PC-9 (cell line): ENCODE results near the gene DLL4. TPM values are rescaled to one million over a fixed set of nuclear protein-coding genes. Genes with fewer than 3 reads are reported as not detected.

Source experiments
- BruUV-seq: library from RNA; stranded (reverse); fragments of 400-500 nt; replicated peaks from 2 replicates; lab custom pipeline; 2021; lab: Mats Ljungman, UMichigan
- CTCF ChIA-PET: fragments of 300-600 bp; sonication (Branson Sonifier 250); formaldehyde crosslinking; loops from one replicate; lab custom pipeline; 2022; ENCODE audit warnings: antibody characterized with exemption; lab: Charles Lee
- POLR2A ChIA-PET: fragments of 300-600 bp; sonication (Branson Sonifier 250); formaldehyde crosslinking; loops from one replicate; lab custom pipeline; 2022; ENCODE audit warnings: antibody characterized with exemption; ENCODE audit not compliant: unreplicated experiment; lab: Charles Lee
- DNase-seq, 2 experiments: peaks; one replicate each; pipeline versions ENCODE4 v3.0.0 to v3.0.0-alpha.2; 2015 to 2022; ENCODE audit warnings: mixed read lengths in 1 of 2
- H2AFZ ChIP-seq: fragments of 200-600 bp; sonication (generic); 2 replicates; pipeline ENCODE4 v1.8.1; 2017; ENCODE audit warnings: antibody characterized with exemption
- H3F3A ChIP-seq: fragments of 200-600 bp; sonication (generic); 2 replicates; pipeline ENCODE4 v1.8.1; 2017; ENCODE audit warnings: antibody characterized with exemption, mild to moderate bottlenecking, low read depth; ENCODE audit not compliant: insufficient read depth
- H3K27ac ChIP-seq: fragments of 200-600 bp; sonication (generic); 2 replicates; pipeline ENCODE4 v1.6.1; 2016; ENCODE audit warnings: mixed run types
- H3K27me3 ChIP-seq: fragments of 200-600 bp; sonication (generic); 2 replicates; pipeline ENCODE4 v1.6.1; 2016; ENCODE audit warnings: low read depth, mixed run types; ENCODE audit not compliant: insufficient read depth
- H3K36me3 ChIP-seq: fragments of 200-600 bp; sonication (generic); 2 replicates; pipeline ENCODE4 v1.6.1; 2016; ENCODE audit warnings: low read depth, mixed run types
- H3K4me1 ChIP-seq: fragments of 200-600 bp; sonication (generic); replicated peaks from 2 replicates; pipeline ENCODE4 v1.6.1; 2016; ENCODE audit warnings: mixed run types; ENCODE audit not compliant: insufficient read depth
- H3K4me2 ChIP-seq: fragments of 200-600 bp; sonication (generic); 2 replicates; pipeline ENCODE4 v1.6.1; 2017; ENCODE audit warnings: mixed run types
- H3K4me3 ChIP-seq: fragments of 200-600 bp; sonication (generic); 2 replicates; pipeline ENCODE4 v1.6.1; 2016; ENCODE audit warnings: mixed run types
- H3K79me2 ChIP-seq: fragments of 200-600 bp; sonication (generic); 2 replicates; pipeline ENCODE4 v1.6.1; 2017; ENCODE audit warnings: low read depth, mixed run types
- H3K9me2 ChIP-seq: fragments of 200-600 bp; sonication (generic); 2 replicates; pipeline ENCODE4 v1.8.1; 2017; ENCODE audit warnings: mild to moderate bottlenecking; ENCODE audit not compliant: insufficient read depth
- H3K9me3 ChIP-seq: fragments of 200-600 bp; sonication (generic); 2 replicates; pipeline ENCODE4 v1.8.1; 2016; ENCODE audit warnings: low read depth; ENCODE audit not compliant: insufficient read depth
- H4K20me1 ChIP-seq: fragments of 200-600 bp; sonication (generic); 2 replicates; pipeline ENCODE4 v1.8.1; 2017; ENCODE audit not compliant: insufficient read depth
- EZH2 ChIP-seq: fragments of 200-600 bp; sonication (generic); IDR thresholded peaks from 2 replicates; pipeline ENCODE4 v1.8.0; 2017; ENCODE audit warnings: antibody characterized with exemption, low read depth
- intact Hi-C: fragments of 100-400 bp; cut with micrococcal nuclease; formaldehyde crosslinking; loops from one replicate; pipeline ENCODE4 v1.10.0; 2022; ENCODE audit not compliant: unreplicated experiment
- total RNA-seq: library from RNA; stranded (reverse); gene quantifications from 2 replicates; pipeline ENCODE4 v1.2.3, GENCODE V29; 2021
- TF ChIP-seq, protein P1 (sequence below): fragments of 200-600 bp; sonication (generic); conservative IDR thresholded peaks from 2 replicates; pipeline ENCODE4 v1.6.1; 2017; ENCODE audit warnings: mixed run types, antibody characterized with exemption, mild to moderate bottlenecking, moderate library complexity

DLL4 gene
- total RNA-seq, 1 experiment from 2014 or later, result 0.48 TPM

DNA sequence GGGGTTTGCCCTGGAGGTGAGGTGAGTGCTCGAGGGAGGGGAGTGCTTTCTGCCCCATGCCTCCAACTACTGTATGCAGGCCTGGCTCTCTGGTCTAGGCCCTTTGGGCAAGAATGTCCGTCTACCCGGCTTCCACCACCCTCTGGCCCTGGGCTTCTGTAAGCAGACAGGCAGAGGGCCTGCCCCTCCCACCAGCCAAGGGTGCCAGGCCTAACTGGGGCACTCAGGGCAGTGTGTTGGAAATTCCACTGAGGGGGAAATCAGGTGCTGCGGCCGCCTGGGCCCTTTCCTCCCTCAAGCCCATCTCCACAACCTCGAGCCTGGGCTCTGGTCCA, 9.4 kb downstream of the DLL4 start:
- ChIA-PET CTCF (no interaction called here), POLR2A (no interaction called here)
- DNase-seq, result no peak
- Histone ChIP-seq H3K9me3 (no peaks in the 10 kb centered on the region), H3K4me2 (no peak overlapping the region), H3K36me3 (no peaks in the 10 kb centered on the region), H3K9me2 (no peaks in the 10 kb centered on the region), H4K20me1 (no peaks in the 10 kb centered on the region), H3K79me2 (no peaks in the 10 kb centered on the region), H3K4me1 (0 out of 2 replicates have a peak, but pooled peaks cover 6% of the 10 kb centered on the region), H3K4me3 (no peak overlapping the region), H3K27ac (no peak overlapping the region), H2AFZ (no peak overlapping the region), H3F3A (no peaks in the 10 kb centered on the region), H3K27me3 (no peaks in the 10 kb centered on the region)
- no peak for TF ChIP-seq EZH2
- TF ChIP-seq, protein P1, sequence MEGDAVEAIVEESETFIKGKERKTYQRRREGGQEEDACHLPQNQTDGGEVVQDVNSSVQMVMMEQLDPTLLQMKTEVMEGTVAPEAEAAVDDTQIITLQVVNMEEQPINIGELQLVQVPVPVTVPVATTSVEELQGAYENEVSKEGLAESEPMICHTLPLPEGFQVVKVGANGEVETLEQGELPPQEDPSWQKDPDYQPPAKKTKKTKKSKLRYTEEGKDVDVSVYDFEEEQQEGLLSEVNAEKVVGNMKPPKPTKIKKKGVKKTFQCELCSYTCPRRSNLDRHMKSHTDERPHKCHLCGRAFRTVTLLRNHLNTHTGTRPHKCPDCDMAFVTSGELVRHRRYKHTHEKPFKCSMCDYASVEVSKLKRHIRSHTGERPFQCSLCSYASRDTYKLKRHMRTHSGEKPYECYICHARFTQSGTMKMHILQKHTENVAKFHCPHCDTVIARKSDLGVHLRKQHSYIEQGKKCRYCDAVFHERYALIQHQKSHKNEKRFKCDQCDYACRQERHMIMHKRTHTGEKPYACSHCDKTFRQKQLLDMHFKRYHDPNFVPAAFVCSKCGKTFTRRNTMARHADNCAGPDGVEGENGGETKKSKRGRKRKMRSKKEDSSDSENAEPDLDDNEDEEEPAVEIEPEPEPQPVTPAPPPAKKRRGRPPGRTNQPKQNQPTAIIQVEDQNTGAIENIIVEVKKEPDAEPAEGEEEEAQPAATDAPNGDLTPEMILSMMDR, result 0 out of 2 replicates have a peak, but pooled peaks have one; percentile 12
- intact Hi-C loops, result loop anchor here (1.0 kb wide), 1 partner anchor 34 kb away; no protein-coding TSS in a partner anchor
- BruUV-seq, result no TSS peak

DNA sequence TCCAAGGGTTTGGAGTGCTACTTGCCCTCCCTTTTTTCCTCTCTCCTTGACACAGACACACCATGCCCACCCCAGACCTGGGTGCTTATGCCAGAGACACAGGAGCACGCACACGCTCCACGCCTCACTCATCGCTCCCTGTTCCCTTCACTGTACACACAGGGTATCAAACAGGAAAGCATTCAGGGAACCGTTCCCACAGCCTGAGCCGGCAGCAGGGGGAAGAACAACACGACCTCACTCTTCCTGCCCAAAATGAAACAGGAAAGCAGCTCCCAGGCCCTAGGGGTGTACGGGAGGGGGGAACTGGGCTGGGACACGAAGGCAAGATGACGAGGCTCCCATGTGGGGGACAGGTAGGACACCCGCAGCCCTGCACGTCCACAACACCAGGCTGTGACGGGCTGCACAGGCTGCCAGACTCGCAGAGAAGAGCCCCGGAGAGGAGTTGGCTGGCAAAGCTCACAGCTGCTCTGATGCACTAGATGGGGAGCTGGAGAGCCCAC, 11.2 kb downstream of the DLL4 start:
- DNase-seq, result no peak
- Histone ChIP-seq H3K4me2 (no peak overlapping the region), H2AFZ (no peak overlapping the region), H3K27ac (no peak overlapping the region), H3K9me3 (no peaks in the 10 kb centered on the region), H4K20me1 (no peaks in the 10 kb centered on the region), H3K79me2 (no peaks in the 10 kb centered on the region), H3K9me2 (no peaks in the 10 kb centered on the region), H3K4me3 (no peak overlapping the region), H3K36me3 (no peaks in the 10 kb centered on the region), H3K27me3 (no peaks in the 10 kb centered on the region), H3F3A (no peaks in the 10 kb centered on the region), H3K4me1 (0 out of 2 replicates have a peak, but pooled peaks cover 6% of the 10 kb centered on the region)
- CTCF ChIA-PET, result interaction anchor here (0.6 to 1.9 kb wide), 2 partner anchors 40 to 41 kb away, joined by 4 to 5 read pairs; no protein-coding TSS in a partner anchor
- BruUV-seq, result no TSS peak
- TF ChIP-seq, protein P1, result no peak
- TF ChIP-seq EZH2, result no peak
- POLR2A ChIA-PET, result interaction anchor here (0.7 kb wide), 1 partner anchor 346 kb away, joined by 4 read pairs; no protein-coding TSS in a partner anchor
- intact Hi-C loops, result no loop called here

DNA sequence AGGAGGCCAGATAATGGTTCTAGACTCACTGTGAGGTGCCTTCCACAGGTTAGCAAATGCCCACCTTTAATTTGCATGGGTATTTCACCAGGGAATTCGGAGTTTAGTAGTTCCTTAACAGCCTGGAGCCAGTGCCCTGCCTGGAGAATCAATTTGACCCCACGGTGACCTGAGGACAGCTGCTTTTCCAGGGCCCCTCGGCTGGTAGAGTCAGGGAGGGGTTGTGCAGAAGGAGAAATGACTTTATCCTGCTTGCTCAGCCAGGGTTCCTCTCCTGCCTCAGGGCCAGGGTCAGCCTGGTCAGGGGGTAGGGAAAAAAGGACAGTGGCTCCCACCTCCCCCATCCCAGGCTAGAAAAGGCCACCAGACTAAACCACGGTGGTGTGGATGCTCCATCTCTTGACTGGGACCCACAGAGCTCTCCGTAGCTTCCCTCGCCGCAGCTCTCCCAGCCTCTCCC, 12.0 kb downstream of the DLL4 start:
- no peaks in the 10 kb centered on the region for H3K27me3 ChIP-seq
- ChIA-PET POLR2A (interaction anchor here (0.6 kb wide), 1 partner anchor 12 kb away, joined by 9 read pairs; the partner anchor contains the start of gene DLL4), CTCF (interaction anchor here (0.6 to 1.9 kb wide), 13 partner anchors 11 to 1197 kb away, joined by 3 to 14 read pairs (median 4); partner anchors contain the start of gene CHAC1)
- H3K9me2 ChIP-seq, result no peaks in the 10 kb centered on the region
- H3K4me2 ChIP-seq, result peak overlapping the region; percentile 68
- no peaks in the 10 kb centered on the region for H3K9me3 ChIP-seq
- intact Hi-C loops, result loop anchor here (1.0 kb wide), 1 partner anchor 77 kb away; no protein-coding TSS in a partner anchor
- no peaks in the 10 kb centered on the region for H3F3A ChIP-seq
- no peaks in the 10 kb centered on the region for H3K36me3 ChIP-seq
- H3K4me3 ChIP-seq, result peak overlapping the region; percentile 64; the same call in 1 of the 2 replicates
- 0 out of 2 replicates have a peak, but pooled peaks cover 6% of the 10 kb centered on the region for H3K4me1 ChIP-seq
- H2AFZ ChIP-seq, result peak overlapping the region; percentile 69
- TF ChIP-seq, protein P1, result no peak
- H3K79me2 ChIP-seq, result no peaks in the 10 kb centered on the region
- H4K20me1 ChIP-seq, result no peaks in the 10 kb centered on the region
- BruUV-seq, result TSS peak; percentile 83
- peak overlapping the region; percentile 32; the same call in 1 of the 2 replicates for H3K27ac ChIP-seq
- no peak for DNase-seq
